HL-60 (cell line): Measurements from ENCODE around the gene KDM5B.

Experiments used
- DNase-seq, 2 experiments: peaks; one replicate each; pipeline ENCODE4 v3.0.0-alpha.2; 2010 to 2020; ENCODE audit warnings: low read depth in 1 of 2, low spot score in 1 of 2
- H3K27ac ChIP-seq: fragments of 250-450 bp; sonication (Bioruptor Pico); replicated peaks from 2 replicates; pipeline ENCODE4 v1.5.1; 2020; ENCODE audit warnings: mild to moderate bottlenecking, moderate library complexity
- H3K27me3 ChIP-seq: fragments of 250-450 bp; sonication (Bioruptor Pico); 2 replicates; pipeline ENCODE4 v1.5.1; 2021; ENCODE audit warnings: mild to moderate bottlenecking, moderate library complexity; ENCODE audit not compliant: insufficient read depth, poor library complexity, severe bottlenecking
- H3K4me3 ChIP-seq: replicated peaks from 2 replicates; pipeline ENCODE4 v1.5.1; 2011; ENCODE audit warnings: mild to moderate bottlenecking, control low read depth, low read length; ENCODE audit not compliant: insufficient read depth
- CTCF ChIP-seq: IDR thresholded peaks from one replicate; pipeline ENCODE4 v1.5.1; 2011; ENCODE audit warnings: low read length, control low read depth, inconsistent platforms; ENCODE audit not compliant: insufficient read depth
- GABPA ChIP-seq: IDR thresholded peaks from 2 replicates; pipeline ENCODE4 v1.6.1; 2012; ENCODE audit warnings: low read depth
- POLR2AphosphoS5 ChIP-seq: IDR thresholded peaks from 2 replicates; pipeline ENCODE4 v1.6.1; 2012; ENCODE audit warnings: low read depth
- REST ChIP-seq: IDR thresholded peaks from 2 replicates; pipeline ENCODE4 v1.6.1; 2012; ENCODE audit warnings: low read depth; ENCODE audit not compliant: insufficient replicate concordance
- SPI1 ChIP-seq: IDR thresholded peaks from 2 replicates; pipeline ENCODE4 v1.6.1; 2012; ENCODE audit warnings: low read depth, mild to moderate bottlenecking, borderline replicate concordance

KDM5B gene

GRCh38 chr1:202804126-202804525 is 4.1 kb downstream of the KDM5B start:
- Histone ChIP-seq H3K27ac (peak overlapping the region; percentile 93), H3K27me3 (no peaks in the 10 kb centered on the region), H3K4me3 (no peak overlapping the region)
- DNase-seq, result no peak
- TF ChIP-seq GABPA, result no peak
- no peak for TF ChIP-seq SPI1
- TF ChIP-seq CTCF, result no peak
- no peak for TF ChIP-seq POLR2AphosphoS5
- no peak for TF ChIP-seq REST

- Histone ChIP-seq H3K4me3 (no peak overlapping the region), H3K27me3 (no peaks in the 10 kb centered on the region), H3K27ac (peak overlapping the region; percentile 93)
- peak in 1 of 2 experiments; percentile 55 for DNase-seq
- TF ChIP-seq CTCF, result no peak
- no peak for TF ChIP-seq REST
- TF ChIP-seq SPI1, result no peak
- no peak for TF ChIP-seq GABPA
- no peak for TF ChIP-seq POLR2AphosphoS5
Observed at GRCh38 chr1:202802998-202803932, 5.0 kb downstream of the KDM5B start.

- no peak for DNase-seq
- TF ChIP-seq SPI1, result no peak
- TF ChIP-seq CTCF, result no peak
- no peak for TF ChIP-seq REST
- TF ChIP-seq GABPA, result no peak
- no peak for TF ChIP-seq POLR2AphosphoS5
- no peaks in the 10 kb centered on the region for H3K27me3 ChIP-seq
- H3K27ac ChIP-seq, result no peak overlapping the region
- no peak overlapping the region for H3K4me3 ChIP-seq
Observed at GRCh38 chr1:202802034-202802433, 6.2 kb downstream of the KDM5B start.
